ENCODE data around the gene PLB1.

Gene PLB1

GRCh38 chr2:28616396-28616999 lies 120.6 kb downstream of the PLB1 start:
- no peak for DNase-seq

- no peak for DNase-seq
Measured at GRCh38 chr2:28617502-28618184, 121.8 kb downstream of the PLB1 start.

- no peak for DNase-seq
Measured at GRCh38 chr2:28618221-28619141, 122.6 kb downstream of the PLB1 start.

GRCh38 chr2:28619213-28620196 lies 123.6 kb downstream of the PLB1 start:
- no peak for DNase-seq

GRCh38 chr2:28620291-28620793 lies 124.5 kb downstream of the PLB1 start:
- DNase-seq: no peak

GRCh38 chr2:28620801-28621171 lies 124.9 kb downstream of the PLB1 start:
- DNase-seq: no peak

GRCh38 chr2:28621172-28622100 lies 125.6 kb downstream of the PLB1 start:
- peak; percentile 71 for DNase-seq

- no peak for DNase-seq
Measured at GRCh38 chr2:28622101-28622499, 126.2 kb downstream of the PLB1 start.

GRCh38 chr2:28623582-28624405 lies 127.9 kb downstream of the PLB1 start:
- DNase-seq: no peak

GRCh38 chr2:28624436-28624792 lies 128.6 kb downstream of the PLB1 start:
- DNase-seq: no peak

- peak; percentile 59 for DNase-seq
Measured at GRCh38 chr2:28624793-28625701, 129.2 kb downstream of the PLB1 start.

GRCh38 chr2:28626376-28626775 lies 130.5 kb downstream of the PLB1 start:
- no peak for DNase-seq

- no peak for DNase-seq
Measured at GRCh38 chr2:28626891-28627421, 131.1 kb downstream of the PLB1 start.

- no peak for DNase-seq
Measured at GRCh38 chr2:28627722-28628480, 132.0 kb downstream of the PLB1 start.

- DNase-seq: no peak
Measured at GRCh38 chr2:28628506-28628905, 132.6 kb downstream of the PLB1 start.

GRCh38 chr2:28628987-28629386 lies 133.1 kb downstream of the PLB1 start:
- DNase-seq: no peak

GRCh38 chr2:28629910-28630309 lies 134.1 kb downstream of the PLB1 start:
- no peak for DNase-seq

- no peak for DNase-seq
Measured at GRCh38 chr2:28630341-28630740, 134.5 kb downstream of the PLB1 start.

Data from GDM1 (cell line).